ENCODE measurements around the gene RTP5.

The RTP5 gene

DNA sequence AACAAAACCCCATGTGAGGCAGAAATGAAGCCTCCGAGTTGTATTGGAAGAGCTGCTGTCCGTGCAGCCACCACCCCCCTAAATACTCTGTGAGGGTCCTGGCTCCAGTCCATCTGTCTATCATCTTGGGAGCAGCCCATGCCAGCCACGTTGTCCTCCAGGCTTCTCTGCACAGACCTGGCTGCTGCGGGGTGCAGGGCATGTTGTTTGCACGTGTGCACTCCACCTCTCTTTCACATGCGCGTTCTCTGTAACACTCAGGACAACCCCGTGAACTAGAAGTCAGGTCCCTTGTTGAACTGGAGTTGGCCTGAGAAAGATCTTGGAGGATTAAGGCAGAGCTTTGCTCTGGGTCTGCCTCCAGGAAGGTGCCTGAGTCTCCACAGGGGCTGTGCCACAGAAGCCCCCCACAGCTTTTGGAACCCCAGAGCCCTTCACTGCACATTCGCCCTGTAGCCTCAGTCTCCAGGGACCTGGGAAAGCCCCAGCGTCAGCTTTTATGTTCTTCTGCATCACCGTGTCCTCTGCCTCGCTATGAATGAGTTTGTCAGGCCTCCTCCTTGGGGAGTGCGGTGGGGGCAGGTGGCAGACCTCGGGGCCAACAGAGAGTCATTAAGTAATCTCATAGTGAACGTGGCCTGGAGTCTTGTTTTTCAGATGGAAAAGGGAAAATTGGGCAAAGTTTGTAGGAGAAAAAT, 16.6 kb downstream of the RTP5 start:
- no peak for DNase-seq

DNA sequence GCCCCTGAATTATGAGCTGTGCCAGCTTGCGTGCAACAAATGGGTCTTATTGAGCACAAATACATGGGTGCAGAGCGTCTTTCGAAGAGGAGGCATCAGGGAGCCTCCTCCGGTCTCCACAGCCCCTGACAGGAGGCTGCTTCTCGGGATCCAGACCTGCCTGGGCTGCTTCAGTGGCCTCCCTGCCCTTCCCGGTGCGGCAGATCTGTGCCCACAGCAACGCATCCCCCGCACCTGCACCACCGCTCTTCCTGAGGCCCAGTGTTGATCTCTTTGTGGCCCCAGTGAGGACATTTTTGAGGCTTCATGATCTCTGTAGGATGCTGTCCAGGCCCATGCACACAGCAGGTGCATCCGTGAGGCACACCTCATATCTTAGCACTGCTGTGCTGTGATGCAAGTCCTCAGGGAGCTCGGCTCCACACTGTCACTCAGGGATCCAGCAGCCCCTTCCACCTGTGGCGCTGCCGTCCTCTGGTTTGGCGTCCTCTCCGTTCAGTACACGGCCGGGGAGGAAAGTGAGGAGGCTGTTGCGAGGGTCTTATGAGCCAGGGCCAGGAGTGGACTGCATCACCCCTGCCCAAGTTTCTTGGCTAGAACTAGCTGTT, 17.4 kb downstream of the RTP5 start:
- DNase-seq, result no peak

DNA sequence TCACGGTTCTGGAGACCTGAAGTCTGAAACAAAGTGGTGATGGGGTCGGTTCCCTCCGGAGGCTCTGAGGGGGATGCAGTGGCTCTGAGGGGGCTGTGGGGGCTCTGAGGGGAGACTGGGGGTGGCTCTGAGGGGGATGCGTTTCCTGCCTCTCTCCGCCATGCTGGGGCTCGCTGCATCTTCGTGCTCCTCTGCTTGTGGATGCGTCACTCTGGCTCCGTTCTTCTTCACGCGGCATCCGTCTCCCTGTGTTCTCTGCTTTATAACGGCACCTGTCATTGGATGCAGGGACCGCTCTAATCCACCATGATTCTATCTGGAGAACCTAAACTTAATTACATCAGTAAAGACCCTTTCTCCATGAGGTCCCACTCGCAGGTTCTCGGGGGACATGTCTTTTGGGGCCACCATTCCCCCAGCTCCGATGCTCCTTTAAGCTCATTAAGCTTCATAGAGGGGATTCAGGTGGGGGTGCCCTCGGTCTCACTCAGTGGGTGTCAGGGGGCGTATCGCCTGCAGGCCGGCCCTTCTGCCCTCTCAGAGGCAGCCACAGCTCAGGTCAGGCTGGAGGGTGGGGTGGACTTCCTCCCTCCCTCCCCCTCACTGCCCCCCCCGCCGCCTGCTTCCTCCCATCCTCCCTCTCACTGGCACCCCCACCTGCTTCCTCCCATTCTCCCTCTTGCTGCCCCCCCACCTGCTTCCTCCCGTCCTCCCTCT, 18.4 kb downstream of the RTP5 start:
- peak in 1 of 58 donors; percentile 20 for DNase-seq

DNA sequence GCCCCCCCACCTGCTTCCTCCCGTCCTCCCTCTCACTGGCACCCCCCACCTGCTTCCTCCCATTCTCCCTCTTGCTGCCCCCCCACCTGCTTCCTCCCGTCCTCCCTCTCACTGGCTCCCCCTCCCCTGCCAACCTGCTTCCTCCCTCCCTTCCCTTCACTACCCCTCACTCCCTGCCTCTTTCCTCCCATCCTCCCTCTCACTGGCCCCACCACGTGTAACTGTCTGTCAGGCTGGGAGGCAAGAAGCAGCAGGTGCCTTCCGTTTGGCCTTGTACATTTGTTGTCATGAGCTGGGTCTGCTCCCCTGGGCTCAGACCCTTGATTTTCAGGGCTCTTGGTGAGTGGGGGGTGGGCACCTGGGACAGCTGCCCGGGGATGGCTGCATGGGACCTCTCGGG, 19.1 kb downstream of the RTP5 start:
- DNase-seq, result no peak

DNA sequence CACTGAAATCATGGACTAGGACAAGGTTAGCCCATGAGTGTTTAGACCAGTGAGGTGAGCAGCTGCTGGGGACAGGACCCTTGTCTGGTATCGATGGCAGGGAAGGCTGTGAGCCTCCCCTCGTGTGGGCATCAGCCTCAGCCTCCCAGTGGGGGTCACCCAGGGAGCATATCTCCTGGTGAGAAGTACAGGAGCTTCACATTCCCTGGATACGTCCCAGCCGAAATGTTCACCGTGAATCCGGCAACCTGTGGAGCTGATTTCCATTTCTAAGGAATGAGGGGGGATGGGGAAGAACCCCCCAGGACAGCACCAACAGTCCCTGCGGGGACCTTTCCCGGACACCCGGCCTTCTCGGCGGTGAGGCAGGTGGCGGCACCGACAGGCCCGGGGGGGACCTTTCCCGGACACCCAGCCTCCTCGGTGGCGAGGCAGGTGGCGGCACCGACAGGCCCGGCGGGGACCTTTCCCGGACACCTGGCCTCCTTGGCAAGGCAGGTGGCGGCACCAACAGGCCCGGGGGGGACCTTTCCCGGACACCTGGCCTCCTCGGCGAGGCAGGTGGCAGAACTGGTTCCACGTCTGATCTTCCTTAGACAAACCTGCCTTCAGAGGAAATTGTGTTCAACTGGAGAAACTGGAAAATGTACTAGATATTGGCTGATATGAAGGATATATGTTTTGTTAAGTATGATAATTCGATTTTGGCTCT, 21.2 kb downstream of the RTP5 start:
- no peak for DNase-seq

DNA sequence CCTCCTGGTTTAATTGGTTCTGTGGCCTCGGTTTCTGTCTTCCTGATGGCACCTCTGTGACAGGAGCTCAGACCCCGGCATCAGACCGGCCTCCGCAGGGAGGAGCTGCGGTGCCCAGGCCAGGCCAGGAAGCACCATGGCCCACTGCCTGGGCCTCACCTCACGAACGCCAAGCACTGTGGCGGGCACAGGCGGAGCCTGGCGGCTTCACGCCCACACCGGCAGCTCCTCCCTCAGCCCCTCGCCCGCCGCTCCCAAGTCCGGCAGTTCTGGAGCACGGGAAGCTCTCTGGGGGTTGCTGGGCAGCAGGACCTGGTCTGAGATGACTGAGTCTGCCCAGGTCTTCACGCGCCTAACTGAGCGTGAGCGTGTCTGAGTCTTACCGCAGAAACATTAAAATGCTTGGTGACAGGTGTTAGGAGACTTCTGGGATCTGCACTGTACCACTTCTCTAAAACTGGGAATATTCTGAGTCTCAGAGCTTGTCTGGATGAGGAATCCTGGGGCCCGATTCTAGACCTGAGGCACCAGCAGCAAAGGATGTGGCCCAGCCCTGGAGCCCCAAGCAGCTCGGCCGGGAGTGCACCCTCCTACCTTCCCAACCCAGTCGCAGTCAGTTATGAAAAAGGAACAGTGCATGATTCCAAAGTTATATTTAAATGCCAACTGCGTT, 21.9 kb downstream of the RTP5 start:
- DNase-seq, result no peak

DNA sequence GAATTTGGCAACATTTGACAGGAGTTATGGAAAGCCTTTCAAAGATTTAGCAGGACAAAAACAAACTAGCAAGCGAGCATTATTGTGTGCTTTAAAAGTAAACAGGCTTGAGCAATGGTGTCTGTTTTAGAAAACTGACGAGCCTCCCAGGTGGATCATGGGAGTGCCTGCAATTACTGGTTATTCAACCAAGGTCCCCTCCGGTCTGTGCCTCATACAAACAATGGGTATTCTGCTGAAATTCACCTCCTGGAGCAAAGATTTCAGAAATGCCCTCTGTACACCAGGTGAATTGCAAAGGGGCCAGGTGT, 22.4 kb downstream of the RTP5 start:
- no peak for DNase-seq

DNA sequence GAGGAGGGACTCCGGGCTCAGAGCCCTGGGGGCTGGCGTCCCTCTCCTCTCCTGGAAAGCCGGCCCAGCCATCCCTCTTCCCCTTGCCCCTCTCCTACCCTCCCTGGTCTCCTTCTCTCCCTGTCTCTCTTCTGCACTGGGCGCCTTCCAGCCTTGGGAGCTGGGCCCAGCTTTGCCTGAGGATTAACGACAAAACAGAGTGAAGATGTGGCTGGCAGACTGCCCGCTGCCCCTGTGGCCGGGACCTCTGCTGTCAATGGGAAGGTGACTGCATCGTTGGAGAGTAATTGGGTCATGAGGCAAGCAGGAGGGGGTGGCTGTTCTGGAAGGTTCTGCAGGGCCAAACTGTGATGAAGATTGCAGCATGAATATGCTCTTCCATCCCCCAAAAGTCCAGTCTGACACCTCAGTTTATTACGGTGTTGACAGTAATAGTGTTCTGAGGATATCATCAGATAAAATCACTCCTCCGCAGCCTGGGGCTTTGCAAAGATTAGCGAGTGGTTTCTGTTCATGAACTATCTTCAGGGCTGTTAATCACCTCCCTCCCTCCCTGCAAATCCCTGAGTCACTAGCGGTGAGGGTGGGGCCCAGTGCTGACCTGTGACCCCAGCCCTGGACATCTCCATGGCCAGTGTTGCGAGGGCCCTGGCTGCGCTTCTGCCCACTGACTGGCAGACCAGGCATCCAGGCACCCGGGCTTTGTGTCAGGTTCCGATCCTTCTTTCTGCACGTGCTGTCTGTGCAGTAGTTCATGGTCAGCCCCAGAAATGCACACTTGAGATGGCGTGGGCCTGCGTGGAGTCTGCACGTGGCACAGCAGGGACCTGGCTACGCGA, 23.0 kb downstream of the RTP5 start:
- DNase-seq, result no peak

DNA sequence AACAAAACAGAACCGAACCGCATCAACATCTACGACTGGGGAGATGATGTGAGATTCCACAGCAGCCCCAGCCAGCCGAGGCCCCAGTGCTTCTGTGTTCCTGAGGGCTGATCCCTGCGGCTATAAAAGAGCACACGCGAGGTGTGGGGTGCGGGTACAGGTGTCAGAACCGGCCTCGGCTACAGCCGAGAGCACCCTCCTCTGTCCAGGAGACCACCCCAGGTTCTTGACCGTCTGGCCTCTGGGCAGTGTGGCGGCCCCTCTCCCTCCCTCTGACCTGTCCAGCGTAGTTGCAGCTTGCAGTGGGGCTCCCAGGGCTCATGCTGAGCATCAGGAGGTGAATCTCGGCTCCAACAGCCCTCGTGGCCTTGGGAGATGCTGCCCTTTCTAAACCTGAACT, 23.7 kb downstream of the RTP5 start:
- DNase-seq, result no peak

DNA sequence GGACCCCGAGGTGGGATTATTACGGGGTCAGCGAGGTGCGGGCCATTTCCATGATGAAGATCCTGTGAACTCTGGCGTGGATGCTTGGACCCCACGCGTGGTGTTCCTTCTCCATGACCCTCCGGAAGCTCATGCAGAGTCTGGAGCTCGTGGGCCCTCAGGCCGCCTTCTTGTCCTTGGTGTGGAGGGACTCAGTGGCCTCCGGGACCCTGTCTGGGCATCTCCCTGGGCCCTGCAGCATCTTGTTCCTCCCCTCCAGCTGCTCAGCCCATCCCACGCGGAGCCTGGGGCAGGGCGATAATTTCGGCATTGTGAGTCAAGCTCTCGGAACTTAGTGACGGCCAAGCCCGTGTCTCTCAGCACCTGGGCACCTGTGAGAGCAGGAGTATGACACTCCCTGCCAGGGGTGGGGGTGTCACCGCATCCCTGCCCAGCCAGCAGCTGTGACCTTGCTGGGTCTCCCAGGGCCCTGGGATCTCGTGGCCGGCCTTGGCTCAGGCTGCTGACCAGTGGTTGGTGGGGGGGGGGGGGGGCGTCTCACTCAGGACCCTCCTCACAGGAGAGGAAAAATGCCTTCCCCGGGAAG, 24.6 kb downstream of the RTP5 start:
- DNase-seq, result no peak

DNA sequence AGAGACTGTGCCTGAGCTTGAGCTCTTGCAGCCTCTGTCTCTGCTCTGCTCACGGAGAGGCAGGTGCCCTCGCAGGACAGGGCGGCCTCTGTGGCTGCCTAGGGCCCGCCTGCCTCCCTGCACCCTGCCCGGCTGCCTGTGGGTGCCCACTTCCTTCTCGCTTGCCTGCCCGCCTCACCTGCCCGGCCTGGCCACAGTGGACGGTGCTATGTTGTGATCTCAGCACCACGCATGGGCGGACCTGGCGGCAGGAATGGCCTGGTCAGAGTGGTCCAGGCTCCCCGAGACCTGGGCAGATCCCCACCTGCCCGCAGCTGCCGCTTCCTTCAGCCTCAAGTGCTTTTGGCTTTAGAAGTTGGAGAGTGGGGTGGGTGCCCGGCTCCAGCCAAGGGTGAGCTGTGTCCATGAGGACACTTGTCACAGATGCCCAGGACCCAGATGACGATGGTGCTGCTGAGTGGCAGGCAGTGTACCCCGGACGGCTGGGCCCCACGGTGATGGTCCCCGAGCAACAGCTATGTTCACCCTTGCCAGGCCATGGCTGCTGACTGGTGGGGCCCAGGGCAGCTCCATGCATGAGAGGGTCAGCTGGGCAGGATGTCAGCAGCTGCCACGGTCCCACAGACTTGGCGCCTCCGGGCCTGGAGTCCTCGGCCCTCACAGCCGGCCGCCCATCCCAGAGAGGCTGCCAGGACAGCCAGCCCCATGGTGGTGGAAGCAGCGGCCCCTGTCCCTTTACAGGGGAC, 25.3 kb downstream of the RTP5 start:
- no peak for DNase-seq

DNA sequence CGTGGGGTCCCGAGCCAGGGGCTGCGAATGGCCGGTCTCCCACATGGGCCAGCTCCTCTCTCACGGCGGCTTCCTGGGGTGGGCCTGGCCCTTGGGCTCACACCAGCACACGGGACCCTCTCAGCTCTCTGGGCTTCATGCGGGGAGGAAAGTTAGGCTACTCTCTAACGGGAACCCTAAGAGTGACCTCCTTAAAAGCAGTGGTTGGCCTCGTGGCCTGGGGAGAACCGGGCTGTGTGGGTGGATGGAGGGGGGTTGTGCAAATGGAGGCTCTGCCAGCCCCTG, 25.8 kb downstream of the RTP5 start:
- DNase-seq, result no peak

DNA sequence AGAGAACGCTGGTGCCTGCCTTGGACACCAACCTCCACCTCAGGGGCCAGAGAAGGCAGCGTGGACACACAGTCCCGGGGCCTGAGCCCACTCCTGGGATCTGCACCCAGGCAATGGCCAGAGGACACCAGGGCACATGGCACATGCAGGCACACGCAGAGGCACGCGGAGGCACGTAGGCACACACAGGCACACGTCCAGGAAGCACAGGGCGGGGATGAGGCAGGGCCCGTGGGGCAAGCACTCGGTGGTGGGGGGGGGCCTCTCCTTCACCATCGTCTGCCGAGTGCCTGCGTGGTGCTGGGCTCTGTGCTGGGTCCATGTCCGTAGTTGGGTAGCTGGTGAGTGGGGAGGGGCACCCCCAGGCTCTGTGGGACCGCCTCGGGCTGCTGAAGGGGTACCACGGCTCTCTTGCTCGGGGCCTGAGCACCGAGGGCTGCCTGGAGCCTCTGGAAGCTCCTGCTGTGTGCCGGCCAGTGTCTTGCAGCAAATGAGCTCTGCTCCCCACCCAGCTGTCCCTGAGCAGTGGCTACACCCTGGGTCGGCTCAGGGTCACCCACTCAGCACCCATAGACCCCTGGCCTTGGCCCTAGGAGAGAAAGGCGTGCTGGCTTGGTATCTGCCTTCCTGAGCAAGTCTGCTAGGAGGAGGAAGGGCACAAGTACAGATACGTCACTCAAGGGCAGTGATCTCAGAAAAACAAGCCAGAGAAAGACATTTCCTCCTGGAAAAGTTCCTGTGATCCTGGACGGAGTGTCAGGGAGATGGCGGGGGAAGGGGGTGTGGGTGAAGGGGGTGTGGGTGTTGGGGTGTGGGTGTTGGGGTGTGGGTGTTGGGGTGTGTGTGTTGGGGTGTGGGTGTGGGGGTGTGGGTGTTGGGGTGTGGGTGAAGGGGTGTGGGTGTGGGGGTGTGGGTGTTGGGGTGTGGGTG, 26.4 kb downstream of the RTP5 start:
- DNase-seq, result peak in 10 of 58 donors; percentile 15 to 89 (median 36)

DNA sequence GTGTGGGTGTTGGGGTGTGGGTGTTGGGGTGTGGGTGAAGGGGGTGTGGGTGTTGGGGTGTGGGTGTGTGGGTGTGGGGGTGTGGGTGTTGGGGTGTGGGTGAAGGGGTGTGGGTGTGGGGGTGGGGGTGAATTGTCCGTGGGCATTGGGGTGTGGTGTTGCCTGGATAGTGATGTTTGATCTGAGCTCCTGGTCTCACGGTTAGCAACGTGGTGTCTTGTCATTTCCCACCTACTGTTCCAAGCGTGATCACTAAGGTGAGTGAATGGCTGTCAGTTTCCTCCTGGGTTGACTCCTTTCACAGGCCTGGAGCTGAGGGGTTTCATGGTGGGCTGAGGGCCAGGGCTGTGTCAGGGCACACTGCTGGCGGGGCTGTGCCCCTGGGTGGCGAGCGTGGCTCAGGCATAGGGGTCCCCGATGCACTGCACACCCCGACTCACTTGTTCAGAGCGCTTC, 27.2 kb downstream of the RTP5 start:
- DNase-seq, result peak in 1 of 58 donors; percentile 89

DNA sequence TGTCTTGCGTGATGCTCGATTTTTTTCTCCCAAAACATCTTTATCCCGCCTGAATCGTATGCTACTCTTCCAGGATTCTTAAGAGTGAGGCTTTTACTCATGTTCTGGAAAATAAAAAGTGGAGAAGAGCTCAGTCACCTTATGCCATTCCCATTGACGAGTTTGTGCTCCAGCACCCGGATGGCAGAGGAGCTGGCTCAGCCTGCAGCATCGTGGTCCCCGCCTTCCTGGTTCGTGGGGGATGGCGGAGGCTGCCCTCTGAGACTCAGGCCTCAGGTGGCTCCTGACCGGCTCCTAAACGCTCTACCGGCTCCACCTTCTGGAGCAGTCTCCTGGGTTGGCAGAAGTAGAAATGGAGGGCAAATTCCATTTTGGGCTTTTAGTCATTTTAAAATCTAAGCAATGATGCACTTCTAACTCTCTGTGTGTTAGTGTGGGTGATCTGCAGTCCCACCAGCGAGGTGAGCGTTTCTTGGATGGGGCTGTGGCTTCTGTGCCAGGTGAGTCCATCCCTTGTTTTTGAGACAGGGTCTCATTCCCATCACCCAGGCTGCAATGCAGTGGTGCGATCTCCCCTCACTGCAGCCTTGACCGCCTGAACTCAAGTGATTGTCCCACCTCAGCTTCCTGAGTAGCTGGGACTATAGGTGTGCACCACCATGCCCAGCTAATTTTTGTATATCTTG, 27.8 kb downstream of the RTP5 start:
- no peak for DNase-seq

DNA sequence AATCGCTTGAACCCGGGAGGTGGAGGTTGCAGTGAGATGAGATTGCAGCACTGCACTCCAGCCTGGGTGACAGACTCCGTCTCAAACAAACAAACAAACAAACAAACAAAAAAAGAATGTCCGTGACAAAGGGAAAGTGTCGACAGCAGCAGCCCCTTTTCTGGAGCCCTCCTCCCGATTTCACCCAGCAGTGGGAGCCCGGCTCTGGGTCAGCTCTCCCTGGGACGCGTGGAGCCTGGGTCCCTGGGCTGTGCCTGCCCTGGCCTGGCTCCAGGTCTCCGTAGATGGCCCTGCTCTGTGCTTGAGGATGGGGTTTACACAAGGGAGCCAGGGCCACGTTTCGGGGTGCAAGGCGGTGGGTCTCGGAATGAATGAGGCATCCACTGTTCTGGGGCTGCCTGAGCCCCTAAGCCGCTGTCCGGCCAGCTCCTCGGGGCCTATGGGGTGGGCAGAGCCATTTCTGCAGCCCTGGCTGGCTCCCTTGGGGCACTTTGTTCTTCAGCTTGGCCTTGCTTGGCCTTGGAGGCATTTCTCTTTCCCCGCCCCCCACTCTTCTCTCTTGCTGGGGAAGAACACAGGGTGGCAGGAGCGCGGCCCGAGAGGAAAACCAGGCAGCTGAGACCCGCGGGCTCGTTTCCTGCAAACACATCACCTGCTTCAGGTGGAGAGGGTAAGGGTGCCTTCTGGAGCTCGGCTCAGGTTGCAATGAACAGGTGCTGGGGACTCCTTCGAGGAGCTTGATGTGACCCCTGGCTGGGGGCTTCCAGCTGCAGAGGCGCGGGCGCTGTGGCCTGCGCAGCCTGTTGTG, 29.1 kb downstream of the RTP5 start:
- DNase-seq, result no peak

Data from anterior cingulate cortex (tissue), 58 donors.